ENCODE results near the gene ARL10.

ARL10 gene

GRCh38 chr5:176361437-176362232 is 3.7 kb upstream of the ARL10 start, which contains the start of gene KIAA1191:
Gene KIAA1191 (minus strand): TSS chr5:176361764. CDS start chr5:176359508, 2,256 bp downstream.
- DNase-seq (ENCODE audit: low read depth in 2 of 2, low spot score in 1 of 2): peak; percentile 78 to 89

DNA sequence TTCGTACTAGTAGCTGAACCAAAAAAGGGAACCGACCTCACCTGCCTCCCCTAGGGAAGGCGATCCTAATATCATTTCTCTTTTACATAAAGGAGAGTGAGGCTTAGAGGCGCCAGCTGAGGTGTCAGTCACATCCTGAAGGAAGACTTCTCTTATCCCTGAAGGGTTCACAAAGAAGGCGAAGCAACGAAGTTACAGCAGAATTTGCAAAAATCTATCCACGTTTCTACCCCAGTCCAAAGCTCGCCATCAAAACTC is 3.1 kb upstream of the ARL10 start:
- DNase-seq (ENCODE audit: low read depth in 2 of 2, low spot score in 1 of 2): no peak

DNA sequence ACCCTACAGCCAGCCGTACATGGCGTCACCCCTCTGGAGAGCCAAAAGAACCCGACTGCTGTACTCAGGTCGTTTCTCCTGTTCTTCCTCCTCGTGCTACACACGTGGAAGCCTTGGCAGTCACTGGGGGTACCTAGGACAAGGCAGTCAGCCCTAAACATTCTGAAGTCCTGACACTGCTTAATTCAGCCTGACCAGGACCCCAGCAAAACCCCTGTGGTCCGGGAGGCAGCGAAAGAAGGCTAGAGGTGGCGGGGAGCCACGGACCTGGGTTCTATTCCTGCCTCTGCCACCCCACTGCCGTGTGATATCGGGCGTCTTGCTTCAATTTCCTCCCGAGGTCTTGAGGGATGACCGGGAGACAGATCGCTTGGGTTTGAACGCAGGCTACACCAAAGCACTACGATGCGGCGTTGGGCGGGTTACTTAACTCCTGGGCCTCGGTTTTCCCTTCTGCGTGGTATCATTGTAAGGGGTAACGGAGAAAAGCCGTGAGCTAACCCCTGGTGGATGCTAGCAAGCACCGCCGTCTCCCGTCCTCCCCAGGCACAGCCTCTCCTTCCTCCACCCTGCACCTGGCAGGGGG is 429 bp upstream of the ARL10 start:
- no peak for DNase-seq (ENCODE audit: low read depth in 2 of 2, low spot score in 1 of 2)

DNA sequence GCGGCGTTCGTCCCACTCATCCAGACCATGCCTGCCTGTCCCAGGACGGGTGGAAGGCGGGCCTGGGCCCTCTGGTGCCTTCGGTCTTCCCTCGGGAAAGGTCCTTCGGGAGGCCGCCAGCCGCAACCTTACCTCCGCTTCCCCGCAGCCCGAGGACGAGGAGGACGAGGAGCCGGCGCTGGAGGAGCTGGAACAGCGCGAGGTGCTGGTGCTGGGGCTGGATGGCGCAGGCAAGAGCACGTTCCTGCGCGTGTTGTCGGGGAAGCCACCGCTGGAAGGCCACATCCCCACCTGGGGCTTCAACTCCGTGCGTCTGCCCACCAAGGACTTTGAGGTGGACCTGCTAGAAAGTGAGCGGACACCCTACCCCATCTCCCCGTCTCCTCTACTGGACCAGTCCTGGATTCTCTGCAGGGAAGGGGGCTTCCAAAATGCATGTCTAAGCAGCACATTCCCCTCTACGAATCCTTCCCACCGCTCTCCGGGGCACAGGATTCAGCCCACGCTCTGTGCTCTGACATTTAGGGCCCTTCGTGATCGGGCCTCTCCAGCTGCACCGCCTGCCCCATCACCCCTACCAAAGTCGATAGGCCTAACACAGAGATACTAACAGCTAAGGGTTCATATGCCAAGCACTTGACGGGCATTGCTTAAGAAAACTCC is 1.1 kb downstream of the ARL10 start:
- DNase-seq (ENCODE audit: low read depth in 2 of 2, low spot score in 1 of 2): no peak

DNA sequence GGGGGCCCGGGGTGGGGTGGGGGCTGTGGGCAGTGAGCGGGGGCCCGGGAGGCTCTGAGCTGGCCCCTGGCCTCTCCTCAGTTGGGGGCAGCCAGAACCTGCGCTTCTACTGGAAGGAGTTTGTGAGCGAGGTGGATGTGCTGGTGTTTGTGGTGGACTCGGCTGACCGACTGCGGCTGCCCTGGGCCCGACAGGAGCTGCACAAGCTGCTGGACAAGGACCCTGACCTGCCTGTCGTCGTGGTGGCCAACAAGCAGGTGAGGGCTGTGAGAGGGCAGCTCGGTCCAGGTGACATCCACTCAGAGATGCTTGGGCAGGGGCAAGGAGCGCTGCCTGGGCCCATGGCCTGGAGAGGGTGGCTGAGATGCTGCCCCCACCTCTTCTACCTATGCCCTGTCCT is 3.4 kb downstream of the ARL10 start:
- DNase-seq (ENCODE audit: low read depth in 2 of 2, low spot score in 1 of 2): no peak

GRCh38 chr5:176369934-176370711 is 4.8 kb downstream of the ARL10 start:
- DNase-seq (ENCODE audit: low read depth in 2 of 2, low spot score in 1 of 2): no peak

GRCh38 chr5:176371621-176372539 is 6.6 kb downstream of the ARL10 start:
- no peak for DNase-seq (ENCODE audit: low read depth in 2 of 2, low spot score in 1 of 2)

DNA sequence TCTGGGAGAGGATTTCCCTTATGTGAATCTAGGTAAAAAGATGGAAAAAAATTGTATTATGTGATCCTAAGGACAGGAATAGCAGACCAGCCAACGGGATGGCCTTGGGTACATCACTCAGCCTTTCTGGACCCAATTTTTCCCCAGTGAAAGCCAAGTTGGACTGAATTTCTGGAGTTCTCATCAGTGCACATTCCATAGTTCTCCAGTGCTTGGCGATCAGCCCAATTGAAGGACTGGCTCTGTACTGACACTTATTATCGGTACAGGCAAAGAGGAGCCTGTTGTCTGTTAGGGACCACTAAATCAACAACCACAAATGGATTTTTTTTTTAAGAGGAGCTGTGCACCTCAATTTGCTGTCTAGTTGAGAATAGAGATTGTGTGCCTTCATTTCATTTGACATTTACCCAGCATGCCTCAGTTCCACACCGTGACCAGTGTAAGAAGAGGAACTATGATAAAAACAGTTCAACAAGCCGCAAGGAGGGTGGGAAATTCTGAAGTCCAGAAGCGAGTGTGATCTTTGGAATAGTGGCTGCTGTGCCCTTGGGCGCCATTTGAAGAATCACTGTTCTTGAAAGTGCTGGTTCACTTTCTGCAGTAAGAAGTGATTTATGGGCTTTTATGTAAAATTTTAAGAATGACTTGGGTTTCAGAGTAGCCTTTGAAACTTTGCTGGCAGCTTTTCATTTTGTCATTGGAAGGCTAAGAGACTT is 8.0 kb downstream of the ARL10 start:
- DNase-seq (ENCODE audit: low read depth in 2 of 2, low spot score in 1 of 2): no peak

DNA sequence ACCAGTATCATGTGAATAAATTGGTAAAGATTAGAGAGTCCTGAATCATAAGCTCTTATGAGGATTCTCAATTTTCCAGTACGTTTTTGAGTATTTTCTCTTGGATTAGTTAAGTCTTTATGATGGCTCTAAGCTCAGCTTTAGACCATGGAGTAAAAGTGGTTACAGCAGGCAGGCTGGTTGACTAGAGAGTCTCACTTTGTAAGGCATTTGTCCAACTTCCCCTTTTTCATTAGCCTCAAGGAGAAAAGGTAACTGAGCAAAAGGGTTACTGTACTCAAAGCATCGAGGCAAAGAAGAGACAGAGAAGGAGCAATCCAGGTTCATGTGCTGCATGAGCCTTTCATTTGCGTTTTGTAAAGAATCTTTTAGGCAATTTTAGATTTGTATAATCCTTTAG is 14.6 kb downstream of the ARL10 start:
- no peak for DNase-seq (ENCODE audit: low read depth in 2 of 2, low spot score in 1 of 2)

GRCh38 chr5:176381423-176381822 is 16.1 kb downstream of the ARL10 start:
- no peak for DNase-seq (ENCODE audit: low read depth in 2 of 2, low spot score in 1 of 2)

GRCh38 chr5:176381979-176382378 is 16.7 kb downstream of the ARL10 start:
- DNase-seq (ENCODE audit: low read depth in 2 of 2, low spot score in 1 of 2): no peak

- DNase-seq (ENCODE audit: low read depth in 2 of 2, low spot score in 1 of 2): no peak
Observed at GRCh38 chr5:176382721-176383120, 17.4 kb downstream of the ARL10 start.

DNA sequence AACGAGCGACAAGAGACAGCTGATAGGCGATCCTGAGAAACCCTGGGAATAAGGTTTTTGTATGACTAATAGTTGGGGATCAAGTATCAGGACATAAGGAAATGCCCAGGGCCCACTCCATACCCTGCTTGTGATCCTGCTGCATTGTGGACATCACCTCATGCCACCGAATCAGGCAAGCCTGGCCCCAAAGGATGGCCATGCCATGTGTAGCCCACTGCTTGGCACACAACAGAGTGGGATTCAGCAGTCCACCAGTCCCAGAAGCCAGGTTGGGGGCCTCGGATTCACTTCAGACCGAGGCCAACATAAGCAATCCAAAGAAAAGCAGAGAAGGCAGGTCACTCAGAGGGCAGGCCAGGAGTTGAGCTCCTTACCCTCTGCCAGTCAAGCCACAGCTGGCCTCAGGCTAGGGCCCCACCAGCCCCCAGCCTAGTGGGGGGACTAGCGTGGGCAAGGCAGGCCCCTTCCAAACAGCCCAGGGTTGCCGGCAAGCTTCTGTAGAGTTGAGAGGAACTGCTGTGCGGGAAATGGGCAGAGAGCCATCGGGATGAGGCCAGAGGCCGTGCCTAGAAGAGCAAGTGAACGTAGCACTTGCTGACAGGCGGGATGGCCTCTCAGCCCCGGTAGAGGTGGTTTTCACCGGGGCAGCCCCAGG is 18.1 kb downstream of the ARL10 start:
- DNase-seq (ENCODE audit: low read depth in 2 of 2, low spot score in 1 of 2): no peak

DNA sequence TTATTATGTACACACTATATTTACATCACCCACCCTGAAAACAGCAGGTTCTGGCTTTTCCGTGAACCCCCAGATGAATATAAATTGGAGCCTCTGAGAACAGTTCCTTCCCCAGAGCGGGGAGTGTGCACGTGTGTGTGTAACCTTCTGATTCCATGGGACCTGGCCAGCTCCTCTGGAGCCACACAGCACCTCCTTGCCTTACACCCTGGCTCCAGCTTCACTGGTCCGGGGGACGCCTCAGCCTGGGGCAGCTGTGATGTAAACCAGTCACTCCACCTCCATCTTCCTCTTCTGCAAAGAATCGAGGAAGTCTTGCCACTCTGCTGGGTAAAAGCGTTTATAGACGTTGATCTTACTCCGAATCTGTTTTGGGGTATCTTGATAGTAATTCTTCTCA is 18.7 kb downstream of the ARL10 start:
- no peak for DNase-seq (ENCODE audit: low read depth in 2 of 2, low spot score in 1 of 2)

DNA sequence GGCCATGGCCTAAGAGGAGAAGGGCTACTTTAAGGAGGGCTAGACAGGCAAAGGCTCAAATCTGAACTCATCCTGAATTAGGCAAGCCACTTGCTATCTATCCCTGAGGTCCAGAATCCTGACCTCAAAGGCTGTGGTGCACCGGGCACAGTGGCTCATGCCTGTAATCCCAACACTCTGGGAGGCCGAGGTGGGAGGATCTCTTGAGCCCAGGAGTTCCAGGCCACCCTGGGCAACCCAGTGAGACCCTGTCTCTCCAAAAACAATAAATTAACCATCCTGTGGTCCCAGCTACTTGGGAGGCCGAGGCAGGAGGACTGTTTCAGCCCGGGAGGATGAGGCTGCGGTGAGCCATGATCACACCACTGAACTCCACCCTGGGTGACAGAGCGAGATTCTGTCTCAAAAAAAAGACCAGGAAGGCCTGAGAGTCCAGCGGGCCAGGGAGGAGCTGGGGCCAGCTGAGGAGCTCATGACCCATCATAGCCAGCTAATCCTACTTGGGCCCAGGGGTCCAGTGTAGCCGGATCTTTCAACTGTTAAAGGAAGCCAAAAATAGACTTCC is 19.2 kb downstream of the ARL10 start:
- no peak for DNase-seq (ENCODE audit: low read depth in 2 of 2, low spot score in 1 of 2)

DNA sequence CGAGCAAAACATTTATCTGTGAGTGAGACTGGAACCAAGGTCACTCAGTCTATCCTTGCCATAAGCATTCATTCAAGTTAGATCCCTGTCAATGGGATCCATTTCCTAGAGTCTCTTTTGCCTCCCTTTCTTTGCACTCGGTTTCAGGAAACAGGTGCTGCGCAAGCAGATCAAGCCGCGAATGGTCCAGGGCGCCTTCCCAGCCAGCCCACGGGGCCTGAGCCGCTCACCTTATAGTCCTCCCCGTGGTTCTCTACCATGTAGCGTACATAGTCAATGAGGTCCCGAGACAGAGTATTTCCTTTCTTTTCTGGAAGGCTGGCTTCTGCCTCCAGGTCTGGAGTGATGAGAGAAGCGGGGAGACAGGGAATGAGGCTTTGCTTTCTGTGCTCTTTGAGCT is 19.7 kb downstream of the ARL10 start:
- DNase-seq (ENCODE audit: low read depth in 2 of 2, low spot score in 1 of 2): no peak

GRCh38 chr5:176386491-176386890 is 21.2 kb downstream of the ARL10 start:
- no peak for DNase-seq (ENCODE audit: low read depth in 2 of 2, low spot score in 1 of 2)

DNA sequence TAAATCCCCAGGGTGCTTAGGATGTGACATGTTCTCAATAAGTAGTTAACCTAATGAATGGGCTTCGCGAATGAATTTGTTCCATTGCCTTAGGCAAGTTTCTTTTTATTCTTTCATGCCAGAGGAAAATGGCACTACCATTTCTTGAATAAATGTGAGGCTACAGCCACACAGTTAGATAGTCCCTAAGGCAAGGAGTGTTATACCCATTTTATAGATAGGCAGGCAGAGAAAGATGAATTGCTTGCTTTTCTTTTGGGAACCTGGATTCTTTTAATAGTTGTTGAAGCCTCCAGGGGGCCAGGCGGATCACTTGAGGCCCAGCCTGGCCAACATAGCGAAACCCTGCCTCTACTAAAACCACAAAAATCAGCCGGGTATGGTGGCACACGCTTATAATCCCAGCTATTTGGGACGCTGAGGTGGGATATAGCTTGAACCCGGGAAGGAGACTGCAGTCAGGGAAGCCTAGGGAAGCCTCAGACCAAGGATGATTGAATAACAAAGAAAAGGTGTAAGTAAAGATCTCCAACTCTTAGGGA is 22.2 kb downstream of the ARL10 start:
- DNase-seq (ENCODE audit: low read depth in 2 of 2, low spot score in 1 of 2): no peak

DNA sequence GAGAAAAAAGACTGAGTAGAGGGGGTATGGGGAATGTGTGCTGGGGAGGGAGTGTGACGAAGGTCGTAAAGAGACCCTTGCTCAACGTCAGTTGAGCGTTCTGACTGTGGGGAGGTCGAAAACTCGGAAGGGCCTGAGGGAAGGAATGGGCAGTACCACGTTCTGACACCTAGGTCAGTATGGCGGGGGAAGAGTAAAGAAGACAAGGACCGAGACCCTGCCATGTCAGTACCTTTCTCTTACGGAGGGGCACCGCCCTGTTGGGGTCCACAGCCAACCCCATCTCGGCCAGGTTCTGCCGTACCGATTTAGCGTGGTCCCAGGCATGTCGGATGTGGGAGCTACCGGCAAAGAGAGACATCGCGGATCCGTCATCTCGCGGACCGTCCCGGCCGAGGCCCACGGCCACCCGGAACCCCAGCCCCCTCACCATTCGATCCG is 22.7 kb downstream of the ARL10 start:
- no peak for DNase-seq (ENCODE audit: low read depth in 2 of 2, low spot score in 1 of 2)

All from stimulated activated CD8-positive, alpha-beta memory T cell treated with anti-CD3 and anti-CD28 coated beads, Interleukin-4, amount 100 ng/mL, for 4 hours (primary cell).